ENCODE data around the gene NUP107. TPM values are rescaled to one million over a fixed set of nuclear protein-coding genes. Genes with fewer than 3 reads are reported as not detected.

Gene NUP107
- total RNA-seq, 6 experiments from 2014 or later, result 9.6 to 17.7 (median 11.9) TPM

- Histone ChIP-seq H3K27me3 (no peaks in the 10 kb centered on the region), H3K4me1 (no peaks in the 10 kb centered on the region), H3K9me3 (no peaks in the 10 kb centered on the region), H3K27ac (no peak overlapping the region), H3K4me3 (no peak overlapping the region), H3K36me3 (peaks cover 0 to 6% (median 0%) of the 10 kb centered on the region in 4 donors)
- 91% methylated on average over 7 of the region's 7 CpGs for WGBS (ENCODE audit: insufficient coverage, low coverage, low lambda C conversion rate, missing lambda C conversion rate)
- DNase-seq (no peak), ATAC-seq (no peak)
- intact Hi-C loops (cut with DNase I), result no loop called here
- TF ChIP-seq CTCF (IDR thresholded peaks at IDR 0.05), result no peak
- no peak for TF ChIP-seq POLR2A (IDR thresholded peaks at IDR 0.05)
These were observed 80.4 kb downstream of the NUP107 start for GRCh38 chr12:68767191-68767590.

GRCh38 chr12:68768431-68768939, 81.7 kb downstream of the NUP107 start:
- ATAC-seq (no peak), DNase-seq (no peak)
- WGBS (ENCODE audit: insufficient coverage, low coverage, low lambda C conversion rate, missing lambda C conversion rate), result 94% methylated on average over 4 of the region's 4 CpGs
- intact Hi-C loops (cut with DNase I), result no loop called here
- Histone ChIP-seq H3K27me3 (no peaks in the 10 kb centered on the region), H3K4me1 (no peaks in the 10 kb centered on the region), H3K36me3 (peaks cover 0 to 6% (median 0%) of the 10 kb centered on the region in 4 donors), H3K9me3 (no peaks in the 10 kb centered on the region), H3K4me3 (no peak overlapping the region), H3K27ac (no peak overlapping the region)
- TF ChIP-seq CTCF (IDR thresholded peaks at IDR 0.05) (no peak), POLR2A (IDR thresholded peaks at IDR 0.05) (no peak)

GRCh38 chr12:68769941-68770340, 83.2 kb downstream of the NUP107 start:
- Histone ChIP-seq H3K27ac (no peak overlapping the region), H3K4me3 (no peak overlapping the region), H3K36me3 (peaks cover 0 to 6% (median 0%) of the 10 kb centered on the region in 4 donors), H3K4me1 (no peaks in the 10 kb centered on the region), H3K9me3 (no peaks in the 10 kb centered on the region), H3K27me3 (no peaks in the 10 kb centered on the region)
- 89% methylated on average over 1 of the region's 1 CpG for WGBS (ENCODE audit: insufficient coverage, low coverage, low lambda C conversion rate, missing lambda C conversion rate)
- TF ChIP-seq CTCF (IDR thresholded peaks at IDR 0.05) (no peak), POLR2A (IDR thresholded peaks at IDR 0.05) (no peak)
- DNase-seq (no peak), ATAC-seq (no peak)
- intact Hi-C loops (cut with DNase I), result no loop called here

GRCh38 chr12:68771223-68771925, 84.6 kb downstream of the NUP107 start:
- intact Hi-C loops (cut with DNase I), result no loop called here
- Histone ChIP-seq H3K4me3 (no peak overlapping the region), H3K36me3 (peaks cover 0 to 6% (median 0%) of the 10 kb centered on the region in 4 donors), H3K27ac (no peak overlapping the region), H3K27me3 (no peaks in the 10 kb centered on the region), H3K4me1 (no peaks in the 10 kb centered on the region), H3K9me3 (no peaks in the 10 kb centered on the region)
- no peak for DNase-seq
- 87% methylated on average over 3 of the region's 5 CpGs for whole genome bisulfite sequencing (ENCODE audit: insufficient coverage, low coverage, low lambda C conversion rate, missing lambda C conversion rate)
- ATAC-seq, result no peak
- TF ChIP-seq POLR2A (IDR thresholded peaks at IDR 0.05), result no peak
- TF ChIP-seq CTCF (IDR thresholded peaks at IDR 0.05), result no peak

Measured in right lobe of liver (tissue), 6 donors.